ENCODE data around the gene RASGRF2. TPM values are rescaled to one million over a fixed set of nuclear protein-coding genes. Genes with fewer than 3 reads are reported as not detected.

The RASGRF2 gene
- total and polyA plus RNA-seq, 2 of the 13 experiments (the other 11 are each of a cell fraction or from before 2014, with no cell fraction given), result 23.6 to 29.0 TPM

DNA sequence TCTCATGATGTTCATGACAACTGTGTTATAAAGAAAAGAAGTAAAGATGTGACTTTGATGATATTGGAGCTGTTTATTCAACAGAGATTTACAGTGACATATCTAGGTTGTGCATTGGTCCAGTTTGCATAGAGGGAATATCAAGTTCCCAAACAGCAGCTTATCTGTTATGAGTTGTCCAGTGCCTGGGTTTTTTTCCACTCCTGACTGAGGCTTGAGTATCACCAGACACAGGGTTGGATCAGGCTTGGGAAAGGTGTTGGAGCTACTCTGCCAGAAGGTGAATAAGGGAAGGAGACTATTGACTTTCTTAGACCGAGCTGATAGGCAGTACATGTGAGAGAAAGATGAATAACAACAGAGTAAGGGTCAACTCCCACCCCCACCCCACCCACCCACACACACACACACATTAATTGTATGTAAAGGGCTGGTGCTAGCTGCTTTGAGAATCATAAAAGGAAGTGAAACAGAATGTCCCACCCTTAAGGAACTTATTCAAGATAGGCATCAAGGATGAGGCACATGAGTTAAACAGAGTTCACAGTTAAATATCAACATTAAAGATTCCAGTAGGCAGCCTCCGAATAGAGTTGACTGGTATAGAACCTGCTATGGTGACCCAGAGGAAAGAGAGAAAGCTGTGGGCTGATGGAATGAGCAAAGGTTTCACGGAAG, 33.0 kb upstream of the RASGRF2 start:
- POLR2A ChIA-PET, result no interaction called here
- no peaks in the 10 kb centered on the region for H3K36me3 ChIP-seq (replicated peaks in 1 of 2; ENCODE audit: control insufficient read depth in 1 of 2, insufficient read depth in 2 of 2, low read length in 2 of 2)
- no peak overlapping the region for H2AFZ ChIP-seq (ENCODE audit: low read length)
- H3K4me1 ChIP-seq (ENCODE audit: insufficient read depth, low read length), result no peaks in the 10 kb centered on the region
- H3K27ac ChIP-seq (ENCODE audit: extremely low read length, insufficient read depth, low read length), result no peak overlapping the region
- WGBS (ENCODE audit: low lambda C conversion rate), result 46% methylated on average over 3 of the region's 3 CpGs
- TF ChIP-seq NCOA1 (CRISPR knock-in tag; IDR thresholded peaks at IDR 0.05) (no peak), ZNF10 (CRISPR knock-in tag; IDR thresholded peaks at IDR 0.05; ENCODE audit: borderline replicate concordance, low read depth) (no peak), ZFAT (CRISPR knock-in tag; conservative IDR thresholded peaks at IDR 0.05) (no peak), NFIC (IDR thresholded peaks at IDR 0.05; ENCODE audit: low read length) (no peak), JUND (CRISPR knock-in tag; IDR thresholded peaks at IDR 0.05) (no peak), HIVEP1 (CRISPR knock-in tag; IDR thresholded peaks at IDR 0.05) (no peak)
- DNase-seq (ENCODE audit: low spot score) (no peak), ATAC-seq (no peak), FAIRE-seq (no peak)
- no peaks in the 10 kb centered on the region for H3K9me3 ChIP-seq (ENCODE audit: low read length)
- no peaks in the 10 kb centered on the region for H4K20me1 ChIP-seq (ENCODE audit: insufficient read depth, low read length)
- in situ Hi-C loops (cut with HindIII; ENCODE audit: extremely low pct_ligation_motif_present, low pct_unique_long_range_greater_than_20kb), result no loop called here
- no peaks in the 10 kb centered on the region for H3K27me3 ChIP-seq (ENCODE audit: control insufficient read depth in 1 of 2, insufficient read depth in 2 of 2, low read length in 2 of 2)
- H3K9ac ChIP-seq (ENCODE audit: insufficient read depth, low read depth, low read length), result no peak overlapping the region
- no peak overlapping the region for H3K4me2 ChIP-seq (ENCODE audit: low read depth, low read length)
- no peaks in the 10 kb centered on the region for H3K79me2 ChIP-seq (ENCODE audit: insufficient read depth, low read length)
- H3K4me3 ChIP-seq (replicated peaks in 1 of 3; ENCODE audit: insufficient read depth in 1 of 3, low read depth in 2 of 3, low read length in 3 of 3), result no peak overlapping the region
- CTCF ChIA-PET (ENCODE audit: low intra/inter-chr PET ratio, low total read pairs), result no interaction called here
- no TSS peak for BruUV-seq (replicated peaks)
- intact Hi-C loops (cut with micrococcal nuclease; ENCODE audit: unreplicated experiment), result no loop called here

DNA sequence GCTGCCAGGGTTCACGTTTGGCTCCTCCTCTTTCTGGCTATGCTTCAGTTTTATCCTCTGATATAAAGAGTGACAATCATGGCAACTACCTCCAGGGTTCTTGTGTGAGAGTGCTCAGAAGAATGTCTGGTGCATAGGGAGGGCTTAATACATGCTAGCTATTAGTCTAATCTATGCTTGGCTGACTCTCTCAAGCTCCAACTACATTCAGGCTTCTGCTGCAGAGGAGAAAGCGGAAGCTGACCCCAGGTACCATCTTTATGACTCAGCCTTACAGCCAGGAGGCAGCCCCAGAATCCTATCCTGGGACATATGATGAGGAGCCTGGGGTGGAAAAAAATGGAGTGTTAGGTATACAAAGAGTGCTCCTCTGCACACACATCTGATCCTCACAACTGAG, 32.1 kb upstream of the RASGRF2 start:
- 42% methylated on average over 2 of the region's 2 CpGs for WGBS (ENCODE audit: low lambda C conversion rate)
- no peak overlapping the region for H3K4me3 ChIP-seq (replicated peaks in 1 of 3; ENCODE audit: insufficient read depth in 1 of 3, low read depth in 2 of 3, low read length in 3 of 3)
- no peak overlapping the region for H3K27ac ChIP-seq (ENCODE audit: extremely low read length, insufficient read depth, low read length)
- DNase-seq (ENCODE audit: low spot score), result no peak
- H3K4me1 ChIP-seq (ENCODE audit: insufficient read depth, low read length), result no peaks in the 10 kb centered on the region
- BruUV-seq (replicated peaks), result no TSS peak
- intact Hi-C loops (cut with micrococcal nuclease; ENCODE audit: unreplicated experiment), result no loop called here
- in situ Hi-C loops (cut with HindIII; ENCODE audit: extremely low pct_ligation_motif_present, low pct_unique_long_range_greater_than_20kb), result no loop called here
- H2AFZ ChIP-seq (ENCODE audit: low read length), result no peak overlapping the region
- H3K9me3 ChIP-seq (ENCODE audit: low read length), result no peaks in the 10 kb centered on the region
- no peak overlapping the region for H3K9ac ChIP-seq (ENCODE audit: insufficient read depth, low read depth, low read length)
- POLR2A ChIA-PET, result no interaction called here
- CTCF ChIA-PET (ENCODE audit: low intra/inter-chr PET ratio, low total read pairs), result no interaction called here
- H3K4me2 ChIP-seq (ENCODE audit: low read depth, low read length), result no peak overlapping the region
- no peaks in the 10 kb centered on the region for H3K27me3 ChIP-seq (ENCODE audit: control insufficient read depth in 1 of 2, insufficient read depth in 2 of 2, low read length in 2 of 2)
- FAIRE-seq, result no peak
- H3K79me2 ChIP-seq (ENCODE audit: insufficient read depth, low read length), result no peaks in the 10 kb centered on the region
- ATAC-seq, result no peak
- H3K36me3 ChIP-seq (replicated peaks in 1 of 2; ENCODE audit: control insufficient read depth in 1 of 2, insufficient read depth in 2 of 2, low read length in 2 of 2), result no peaks in the 10 kb centered on the region
- no peaks in the 10 kb centered on the region for H4K20me1 ChIP-seq (ENCODE audit: insufficient read depth, low read length)
- no peak for TF ChIP-seq SATB2 (CRISPR knock-in tag; IDR thresholded peaks at IDR 0.05)
- TF ChIP-seq, protein P1, sequence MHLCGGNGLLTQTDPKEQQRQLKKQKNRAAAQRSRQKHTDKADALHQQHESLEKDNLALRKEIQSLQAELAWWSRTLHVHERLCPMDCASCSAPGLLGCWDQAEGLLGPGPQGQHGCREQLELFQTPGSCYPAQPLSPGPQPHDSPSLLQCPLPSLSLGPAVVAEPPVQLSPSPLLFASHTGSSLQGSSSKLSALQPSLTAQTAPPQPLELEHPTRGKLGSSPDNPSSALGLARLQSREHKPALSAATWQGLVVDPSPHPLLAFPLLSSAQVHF (CRISPR knock-in tag; IDR thresholded peaks at IDR 0.05), result no peak
- TF ChIP-seq NR3C1 (CRISPR knock-in tag; IDR thresholded peaks at IDR 0.05), result no peak
- no peak for TF ChIP-seq SNAI1 (CRISPR knock-in tag; IDR thresholded peaks at IDR 0.05; ENCODE audit: borderline replicate concordance)
- TF ChIP-seq, protein P2, sequence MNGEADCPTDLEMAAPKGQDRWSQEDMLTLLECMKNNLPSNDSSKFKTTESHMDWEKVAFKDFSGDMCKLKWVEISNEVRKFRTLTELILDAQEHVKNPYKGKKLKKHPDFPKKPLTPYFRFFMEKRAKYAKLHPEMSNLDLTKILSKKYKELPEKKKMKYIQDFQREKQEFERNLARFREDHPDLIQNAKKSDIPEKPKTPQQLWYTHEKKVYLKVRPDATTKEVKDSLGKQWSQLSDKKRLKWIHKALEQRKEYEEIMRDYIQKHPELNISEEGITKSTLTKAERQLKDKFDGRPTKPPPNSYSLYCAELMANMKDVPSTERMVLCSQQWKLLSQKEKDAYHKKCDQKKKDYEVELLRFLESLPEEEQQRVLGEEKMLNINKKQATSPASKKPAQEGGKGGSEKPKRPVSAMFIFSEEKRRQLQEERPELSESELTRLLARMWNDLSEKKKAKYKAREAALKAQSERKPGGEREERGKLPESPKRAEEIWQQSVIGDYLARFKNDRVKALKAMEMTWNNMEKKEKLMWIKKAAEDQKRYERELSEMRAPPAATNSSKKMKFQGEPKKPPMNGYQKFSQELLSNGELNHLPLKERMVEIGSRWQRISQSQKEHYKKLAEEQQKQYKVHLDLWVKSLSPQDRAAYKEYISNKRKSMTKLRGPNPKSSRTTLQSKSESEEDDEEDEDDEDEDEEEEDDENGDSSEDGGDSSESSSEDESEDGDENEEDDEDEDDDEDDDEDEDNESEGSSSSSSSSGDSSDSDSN (CRISPR knock-in tag; IDR thresholded peaks at IDR 0.05), result no peak
- TF ChIP-seq HDAC1 (CRISPR knock-in tag; IDR thresholded peaks at IDR 0.05), result no peak
- TF ChIP-seq ARHGAP35 (CRISPR knock-in tag; IDR thresholded peaks at IDR 0.05; ENCODE audit: borderline replicate concordance), result no peak
- TF ChIP-seq HNRNPH1 (optimal IDR thresholded peaks at IDR 0.05; ENCODE audit: low read depth, low read length), result no peak

Data from HepG2 (cell line).